ENCODE measurements around the gene SSB.
"Not testable (repeated sequence)": the region's sequence is repeated elsewhere in the genome, so short reads cannot be mapped to it uniquely, and the experiment has no call there.

SSB gene

DNA sequence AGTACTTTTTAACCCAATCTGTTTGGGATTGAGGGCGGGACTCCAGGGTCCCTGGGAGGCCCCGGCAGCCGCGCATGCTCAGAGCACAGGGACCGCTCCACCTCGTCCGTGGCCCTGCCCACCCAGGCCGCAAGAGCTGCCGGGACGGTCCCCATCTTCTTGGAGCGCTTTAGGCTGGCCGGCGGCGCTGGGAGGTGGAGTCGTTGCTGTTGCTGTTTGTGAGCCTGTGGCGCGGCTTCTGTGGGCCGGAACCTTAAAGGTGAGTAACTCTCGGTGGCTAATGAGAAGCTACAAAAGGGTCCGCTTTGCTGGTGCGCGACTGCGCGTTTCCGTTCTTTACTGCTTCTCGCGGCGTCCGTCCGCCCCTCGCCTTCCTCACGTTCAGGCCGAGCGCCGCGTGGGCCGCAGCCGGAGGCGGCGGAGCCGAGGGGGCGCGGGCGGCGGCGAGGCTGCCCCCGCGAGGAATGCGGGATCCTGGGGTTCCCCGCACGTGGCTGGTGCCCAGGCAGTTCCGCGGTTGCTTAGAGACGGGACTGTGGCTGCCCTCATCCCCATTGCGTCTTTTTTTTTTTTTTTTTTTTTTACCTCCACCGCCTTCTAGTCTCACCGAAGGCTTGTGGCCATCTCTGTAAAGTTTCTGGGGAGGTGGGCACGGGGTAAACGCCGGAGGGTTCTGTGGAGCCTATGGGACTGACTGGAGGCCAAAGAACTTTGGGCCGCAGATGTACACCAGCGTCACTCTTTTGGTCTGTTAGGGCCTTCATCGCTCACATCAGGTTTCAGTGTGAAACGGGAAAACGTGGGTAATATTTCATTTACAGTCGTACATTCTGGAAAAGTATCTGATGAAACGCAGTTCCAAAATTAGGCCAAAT, at the start of gene SSB:
SSB (plus strand) TSS at position 154 of the 875 bp plus-strand sequence. CDS start 2,090 bp downstream, outside the sequence.
- peak; percentile 87 for FAIRE-seq

DNA sequence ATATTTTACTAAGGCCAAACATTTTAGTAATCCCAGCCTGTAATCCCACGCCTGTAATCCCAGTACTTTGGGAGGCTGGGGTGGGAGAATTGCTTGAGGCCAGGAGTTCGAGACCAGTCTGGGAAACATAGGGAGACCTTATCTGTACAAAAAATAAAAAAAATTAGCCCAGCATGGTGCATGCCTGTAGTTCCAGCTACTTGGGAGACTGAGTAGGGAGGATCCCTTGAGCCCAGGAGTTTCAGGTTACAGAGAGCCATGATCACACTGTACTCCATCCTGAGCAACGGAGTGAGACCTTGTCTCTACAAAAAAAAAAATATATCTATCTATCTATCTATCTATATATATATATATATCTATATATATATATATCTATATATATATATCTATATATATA, 45.9 kb upstream of the SSB start:
- no peak for FAIRE-seq

DNA sequence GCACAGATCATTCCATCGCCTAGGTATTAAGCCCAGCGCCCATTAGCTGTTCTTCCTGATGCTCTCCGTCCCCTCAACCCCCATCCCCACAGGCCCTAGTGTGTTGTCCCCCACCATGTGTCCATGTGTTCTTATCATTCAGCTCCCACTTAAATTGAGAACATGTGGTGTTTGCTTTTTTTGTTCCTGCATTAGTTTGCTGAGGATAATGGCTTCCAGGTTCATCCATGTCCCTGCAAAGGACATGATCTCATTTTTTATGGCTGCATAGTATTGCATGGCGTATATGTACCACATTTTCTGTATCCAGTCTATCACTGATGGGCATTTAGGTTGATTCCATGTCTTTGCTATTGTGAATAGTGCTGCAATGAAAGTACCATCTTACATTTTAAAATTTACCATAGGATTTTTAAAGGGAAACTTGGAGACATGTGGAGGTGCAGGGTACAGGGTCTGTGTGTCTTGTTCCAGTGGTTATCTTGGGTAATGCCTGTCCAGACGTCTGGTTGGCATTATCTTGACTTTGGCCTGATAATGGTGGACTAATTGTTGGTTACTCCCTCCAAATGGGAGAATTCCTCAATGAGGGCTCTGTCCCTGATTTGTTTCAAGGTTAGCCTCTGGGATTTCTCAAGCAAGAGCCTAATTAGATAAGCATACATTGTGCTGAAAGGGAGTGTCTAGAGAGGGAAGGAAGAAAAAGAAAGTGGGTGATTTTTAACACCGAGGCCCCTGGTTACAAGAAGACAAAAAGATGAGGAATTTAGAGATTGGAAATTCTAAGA, 43.4 kb upstream of the SSB start:
- FAIRE-seq = no peak

DNA sequence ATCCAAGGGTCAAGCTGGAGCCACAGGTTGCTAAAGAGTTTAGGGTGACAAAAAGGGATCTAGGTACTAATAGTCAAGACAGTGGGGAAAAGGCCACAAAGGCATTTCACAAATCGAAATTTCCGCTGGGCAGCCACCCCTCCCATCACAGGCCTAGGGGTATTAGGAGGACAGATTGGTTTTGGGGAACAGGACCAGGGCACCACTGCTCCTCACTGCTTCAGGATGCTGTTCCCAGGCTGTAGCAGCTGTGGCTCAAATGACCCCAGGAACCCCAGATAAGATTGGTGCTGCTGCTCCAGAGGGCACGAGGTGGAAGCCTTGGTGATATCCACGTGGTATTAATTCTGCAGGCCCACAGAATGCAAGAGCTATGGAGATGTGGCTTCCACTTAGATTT, 42.3 kb upstream of the SSB start:
- FAIRE-seq = no peak

DNA sequence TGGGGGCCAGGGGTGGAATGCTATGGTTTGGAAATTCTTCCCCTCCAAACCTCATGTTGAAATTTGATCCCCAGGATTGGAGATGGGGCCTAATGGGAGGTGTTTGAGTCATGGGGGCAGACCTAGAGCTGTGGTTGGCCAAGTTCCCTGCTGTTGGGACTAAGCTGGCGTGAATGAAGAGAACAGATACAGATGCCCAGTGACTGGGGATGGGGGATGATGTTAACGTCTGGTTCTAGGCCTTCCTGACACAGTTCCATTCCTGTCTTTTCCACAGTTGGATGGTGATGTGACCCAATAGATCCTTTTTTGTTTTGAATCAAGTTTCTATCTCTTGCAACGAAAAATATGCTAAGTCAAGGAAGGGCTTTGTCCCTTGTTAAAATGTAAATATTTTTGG, 41.3 kb upstream of the SSB start:
- FAIRE-seq = no peak

DNA sequence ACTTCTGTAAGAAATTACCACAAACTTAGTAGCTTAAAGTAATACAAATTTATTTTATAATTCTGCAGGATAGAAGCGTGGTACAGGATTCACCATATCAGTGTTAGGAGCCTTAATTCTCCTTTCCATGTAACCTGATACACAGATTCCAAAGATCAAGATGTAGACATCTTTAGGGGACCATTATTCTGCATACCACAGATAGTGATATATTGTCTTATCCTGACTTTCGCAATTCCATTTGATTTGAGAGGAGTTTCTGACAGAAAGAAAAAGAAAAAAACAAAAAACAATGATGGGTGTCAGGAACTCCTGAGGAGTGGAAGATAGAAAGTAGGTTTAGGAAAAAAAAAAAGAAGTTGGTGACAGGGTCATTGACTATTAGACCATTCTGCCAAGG, 40.9 kb upstream of the SSB start:
- no peak for FAIRE-seq

DNA sequence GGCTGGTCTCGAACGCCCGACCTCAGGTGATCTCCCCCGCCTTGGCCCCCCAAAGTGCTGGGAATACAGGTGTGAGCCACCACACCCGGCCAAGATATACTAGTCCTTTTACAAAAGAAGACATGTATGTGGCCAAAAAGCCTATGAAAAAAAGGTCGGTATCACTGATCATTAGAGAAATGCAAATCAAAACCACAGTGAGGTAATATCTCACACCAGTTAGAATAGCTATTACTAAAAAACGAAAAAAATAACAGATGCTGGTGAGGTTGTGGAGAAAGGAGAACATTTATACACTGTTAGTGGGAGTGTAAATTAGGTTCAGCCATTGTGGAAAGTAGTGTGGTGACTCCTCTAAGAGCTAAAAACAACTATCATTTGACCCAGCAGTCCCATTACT, 38.7 kb upstream of the SSB start:
- FAIRE-seq = no peak

DNA sequence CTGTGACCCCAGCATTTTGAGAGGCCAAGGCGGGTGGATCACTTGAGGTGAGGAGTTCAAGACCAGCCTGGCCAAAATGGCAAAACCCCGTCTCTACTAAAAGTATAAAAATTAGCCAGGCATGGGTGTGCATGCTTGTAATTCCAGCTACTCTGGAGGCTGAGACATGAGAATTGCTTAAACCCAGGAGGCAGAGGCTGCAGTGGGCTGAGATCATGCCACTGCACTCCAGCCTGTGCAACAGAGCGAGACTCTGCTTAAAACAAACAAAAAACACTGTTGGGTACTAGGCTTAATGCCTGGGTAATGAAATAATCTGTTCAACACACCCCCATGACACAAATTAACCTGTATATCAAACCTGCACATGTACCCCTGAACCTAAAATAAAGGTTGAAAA, 37.9 kb upstream of the SSB start:
- FAIRE-seq = not testable (repeated sequence)

DNA sequence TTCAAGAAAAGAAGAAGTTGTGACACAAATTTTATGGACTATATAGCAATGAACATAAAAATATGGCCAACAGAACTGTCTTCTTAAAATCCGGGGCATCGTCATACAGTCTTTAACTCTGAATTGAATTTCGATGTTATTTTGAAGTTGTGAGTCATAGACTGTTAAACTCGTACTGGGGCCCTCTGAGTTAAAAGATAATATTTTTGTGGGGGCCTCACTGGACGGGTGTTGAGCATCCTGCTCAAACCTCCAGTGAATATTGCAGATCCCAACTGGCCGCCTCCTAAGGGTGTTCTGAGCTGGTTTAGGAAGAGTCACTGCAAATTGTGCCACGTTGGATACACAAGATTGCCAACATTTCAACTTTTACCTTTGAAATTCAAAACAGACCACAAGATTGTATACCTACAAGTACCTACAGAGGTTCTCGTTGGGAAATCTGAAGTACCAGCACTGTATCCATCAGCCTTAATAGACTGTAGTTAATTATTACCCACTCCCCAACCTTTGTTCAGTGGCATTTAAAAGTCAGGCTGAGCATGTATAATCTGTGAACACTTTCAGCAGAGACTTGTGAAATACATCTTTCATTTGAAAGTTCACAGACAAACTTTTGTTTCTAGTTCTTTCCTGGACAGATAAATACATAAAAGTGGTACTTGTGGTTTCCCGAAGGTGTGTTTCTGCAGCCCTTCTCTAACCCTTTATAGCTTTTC, 37.3 kb upstream of the SSB start:
- FAIRE-seq = no peak

DNA sequence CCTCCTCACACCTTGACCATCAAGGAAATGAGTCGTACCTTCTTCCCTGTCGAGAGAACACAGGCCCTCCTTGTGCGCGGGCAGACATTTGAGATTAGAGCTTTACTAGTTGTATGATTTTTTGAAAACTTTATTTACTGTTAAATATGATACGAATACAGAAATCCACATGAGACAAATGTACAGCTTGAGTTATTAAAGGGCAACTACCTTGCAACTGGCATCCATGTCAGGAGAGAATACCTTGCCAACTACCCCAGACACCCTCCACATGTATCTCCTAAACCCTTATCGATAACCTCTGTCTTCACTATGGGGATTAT, 36.7 kb upstream of the SSB start:
- no peak for FAIRE-seq

DNA sequence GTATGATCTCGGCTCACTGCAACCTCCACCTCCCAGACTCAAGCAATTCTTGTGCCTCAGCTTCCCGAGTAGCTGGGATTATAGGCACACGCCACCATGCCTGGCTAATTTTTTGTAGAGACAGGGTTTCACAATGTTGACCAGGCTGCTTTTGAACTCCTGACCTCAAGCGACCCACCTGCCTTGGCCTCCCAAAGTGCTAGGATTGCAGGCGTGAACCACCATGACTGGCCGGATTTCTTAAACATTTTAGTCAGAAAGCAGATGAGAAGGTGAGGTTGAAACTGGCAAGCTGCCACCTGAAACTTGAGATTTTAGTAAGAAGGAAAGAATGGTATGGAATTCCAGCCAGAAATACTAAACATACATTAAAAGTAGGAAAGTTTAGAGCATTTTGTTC, 33.1 kb upstream of the SSB start:
- FAIRE-seq = no peak

DNA sequence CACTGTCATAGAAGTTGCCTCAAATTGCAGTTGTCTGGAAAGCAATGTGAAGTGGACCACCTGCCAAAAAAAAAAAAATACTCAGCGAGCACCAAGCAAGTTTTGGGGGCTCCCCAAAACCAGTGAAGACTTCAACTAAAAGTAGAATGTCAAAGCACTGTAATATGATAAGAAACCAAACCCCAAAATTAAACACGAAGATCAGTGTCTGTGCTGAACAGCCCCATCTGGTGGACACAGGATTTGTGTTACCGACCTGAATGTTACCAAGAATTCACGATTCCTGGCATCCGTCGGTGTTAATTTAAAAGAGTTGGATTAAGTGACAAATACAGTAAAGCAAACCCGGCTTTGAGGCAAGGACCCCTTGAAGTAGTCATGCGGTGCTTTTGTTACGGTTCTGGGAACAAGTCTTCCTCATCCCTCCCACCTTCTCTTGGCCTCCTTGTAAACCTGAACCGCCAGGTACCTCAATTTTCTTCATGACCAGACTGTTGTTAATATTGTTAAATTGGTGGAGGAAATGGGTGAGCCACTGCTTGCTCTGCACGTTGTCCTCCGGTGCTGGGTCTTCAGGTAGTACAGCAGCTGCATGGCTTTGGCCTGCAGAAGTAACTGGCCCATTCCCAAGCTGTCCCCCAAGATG, 31.3 kb upstream of the SSB start:
- FAIRE-seq = peak; percentile 28

DNA sequence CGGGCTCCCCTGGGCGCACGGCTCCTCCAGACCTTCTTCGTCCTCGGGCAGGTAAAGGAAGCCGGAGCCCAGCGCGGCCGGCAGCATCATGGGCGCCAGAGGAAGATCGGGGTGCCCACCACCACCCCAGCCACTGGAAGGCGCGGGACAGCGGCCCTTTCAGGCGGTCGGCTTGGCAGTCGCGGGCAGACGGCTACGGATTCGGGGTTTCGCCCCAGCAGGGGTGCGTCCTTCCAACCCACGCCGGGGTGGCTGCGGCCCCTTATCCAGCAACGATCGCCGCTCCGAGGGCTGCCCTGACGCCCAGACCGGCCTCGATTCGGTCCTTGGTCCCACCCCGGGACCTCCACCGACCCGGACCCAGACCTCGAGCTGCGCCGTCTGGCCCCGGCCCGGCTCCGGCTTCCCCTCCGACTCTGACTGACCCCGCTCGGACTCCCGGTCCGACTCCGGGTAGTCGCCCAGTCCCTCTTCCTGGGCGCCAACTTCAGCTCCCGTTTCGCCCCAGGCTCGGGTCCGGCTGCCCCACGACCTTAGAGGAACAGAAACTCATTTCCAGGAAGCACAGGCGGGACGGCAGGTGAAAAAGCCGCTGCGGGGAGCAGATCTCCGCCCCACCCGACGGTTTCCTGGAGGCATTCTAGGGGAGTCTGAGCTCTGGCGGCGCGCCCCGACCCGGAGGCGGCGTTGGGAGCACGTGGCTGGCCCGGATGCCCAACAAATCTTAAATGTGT, 30.2 kb upstream of the SSB start:
- FAIRE-seq = no peak

DNA sequence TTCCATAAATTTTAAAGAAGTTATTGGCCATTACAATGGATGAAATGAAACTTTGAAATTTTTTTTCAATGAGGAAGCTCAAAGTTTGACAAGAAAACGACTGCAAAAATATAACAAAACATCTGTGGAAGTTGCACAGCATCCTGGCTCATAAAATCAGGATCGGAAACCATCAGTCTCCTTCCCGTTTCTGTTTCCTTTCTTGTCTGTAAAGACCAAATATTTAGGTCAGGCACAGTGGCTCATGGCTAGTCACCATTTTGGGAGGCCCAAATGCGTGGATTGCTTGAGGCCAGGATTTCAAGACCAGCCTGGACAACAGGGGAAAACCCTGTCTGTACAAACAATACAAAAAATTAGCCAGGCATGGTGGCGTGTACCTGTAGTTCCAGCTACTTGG, 27.6 kb upstream of the SSB start:
- FAIRE-seq = no peak

DNA sequence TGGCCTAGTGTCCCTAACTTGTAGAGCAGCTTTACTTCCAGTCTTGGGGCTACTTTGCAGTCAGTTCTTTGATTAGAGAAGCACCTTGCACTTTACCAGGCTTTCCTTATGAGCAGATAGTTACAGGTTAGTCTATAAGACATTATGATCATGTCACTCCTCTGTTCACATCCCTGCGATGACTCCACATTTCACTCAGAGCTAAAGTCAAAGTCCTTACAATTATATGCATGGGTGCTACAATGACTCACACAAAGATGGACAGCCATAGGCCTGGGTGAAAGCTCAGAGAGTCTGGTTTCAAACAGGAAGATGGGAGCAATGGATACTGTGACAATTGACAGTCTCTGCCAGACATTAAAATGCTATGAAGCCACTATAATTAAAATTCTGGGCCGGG, 27.1 kb upstream of the SSB start:
- no peak for FAIRE-seq

DNA sequence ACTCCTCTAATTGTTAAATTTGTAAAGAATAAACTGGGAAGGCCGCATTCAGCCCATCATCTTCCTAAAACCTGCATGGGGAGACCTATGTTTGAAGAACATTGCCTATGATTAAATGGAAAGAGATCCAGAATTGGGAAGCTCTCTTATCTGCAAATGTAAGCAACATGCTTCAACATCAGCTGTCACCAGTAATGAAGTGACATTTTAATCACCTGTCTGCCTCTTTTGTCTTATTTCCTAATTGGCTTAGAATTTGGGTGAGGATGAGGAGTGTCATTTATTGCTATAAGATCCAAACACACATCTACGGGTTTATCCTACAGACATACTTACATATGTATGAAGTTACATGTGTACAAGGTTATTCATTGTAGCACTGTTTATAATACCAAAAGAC, 26.0 kb upstream of the SSB start:
- FAIRE-seq = no peak

DNA sequence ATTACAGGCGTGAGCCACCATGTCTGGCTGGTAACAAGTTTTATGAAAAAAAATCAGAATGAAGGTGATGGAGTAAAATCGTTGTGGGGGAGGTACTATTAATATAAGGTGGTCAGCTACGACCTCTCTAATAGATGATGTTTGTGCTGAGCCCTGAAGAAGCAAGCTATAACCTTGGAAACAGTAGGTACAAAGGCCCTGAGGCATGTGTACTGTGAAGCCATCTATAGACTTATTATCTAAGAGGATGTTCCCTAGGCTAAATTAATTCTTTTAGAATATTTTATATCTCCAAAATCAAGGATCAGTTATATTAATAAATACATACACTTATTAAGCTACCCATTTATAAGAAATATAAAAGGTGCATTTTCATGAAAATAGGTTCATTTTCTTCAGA, 23.3 kb upstream of the SSB start:
- FAIRE-seq = no peak

DNA sequence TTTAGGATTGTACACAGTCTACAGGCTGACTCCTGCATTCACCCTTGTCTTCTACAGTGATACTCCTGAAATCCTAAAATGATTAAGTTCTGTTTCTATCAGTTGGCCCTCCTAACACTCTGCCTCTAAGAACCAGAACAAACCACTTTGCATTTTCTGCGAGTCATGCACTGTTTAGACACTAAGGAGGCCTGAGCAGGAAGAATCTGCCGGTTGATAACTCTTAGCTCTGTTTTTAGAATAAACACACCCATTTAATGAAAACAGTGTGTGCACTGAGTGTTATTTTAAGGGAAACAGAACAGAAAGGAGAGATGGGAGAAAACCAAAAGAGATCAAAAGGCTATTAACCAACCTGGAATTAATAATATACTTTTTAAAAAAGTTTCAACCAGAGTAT, 22.9 kb upstream of the SSB start:
- no peak for FAIRE-seq

DNA sequence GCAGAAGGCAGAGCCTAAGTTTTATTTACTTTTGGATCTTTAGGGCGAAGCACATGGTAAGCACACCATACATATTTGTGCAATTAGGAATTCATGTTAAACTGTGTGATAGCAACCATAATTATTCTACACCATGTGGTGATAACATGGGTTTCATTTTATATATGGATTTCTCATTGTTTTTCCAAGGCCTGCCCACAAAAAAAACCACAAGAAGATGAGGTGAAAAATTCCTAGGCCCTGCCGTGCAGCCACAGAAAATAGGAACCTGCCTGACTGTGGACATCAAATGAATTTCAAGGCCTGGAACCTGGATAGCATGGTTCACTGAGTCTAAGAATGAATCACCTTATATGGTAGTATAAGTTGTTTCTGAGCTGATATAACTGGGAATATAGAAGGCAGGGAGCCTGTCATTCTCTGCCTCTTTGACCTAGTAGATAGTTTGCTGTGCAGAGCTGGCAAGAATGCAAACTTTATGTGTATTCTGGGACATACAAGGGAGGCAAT, 22.4 kb upstream of the SSB start:
- no peak for FAIRE-seq

DNA sequence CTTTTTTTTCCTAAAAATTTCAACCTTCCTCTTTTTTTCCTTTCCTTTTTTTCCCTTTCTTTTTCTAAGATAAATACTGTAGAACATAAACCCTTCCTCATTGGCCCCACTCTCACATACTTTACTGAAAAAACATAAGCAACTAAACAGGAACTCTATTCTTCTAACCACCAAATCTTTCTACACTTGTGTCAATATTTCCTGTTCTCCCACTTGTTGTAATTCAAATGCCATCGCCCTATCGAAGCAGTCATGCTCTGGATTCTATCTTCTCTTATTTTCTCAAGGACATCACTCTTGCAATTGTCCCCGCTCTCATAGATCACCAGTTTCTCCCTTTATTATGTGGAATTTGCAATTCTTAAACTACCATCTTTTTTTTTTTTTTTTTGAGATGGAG, 20.2 kb upstream of the SSB start:
- no peak for FAIRE-seq

DNA sequence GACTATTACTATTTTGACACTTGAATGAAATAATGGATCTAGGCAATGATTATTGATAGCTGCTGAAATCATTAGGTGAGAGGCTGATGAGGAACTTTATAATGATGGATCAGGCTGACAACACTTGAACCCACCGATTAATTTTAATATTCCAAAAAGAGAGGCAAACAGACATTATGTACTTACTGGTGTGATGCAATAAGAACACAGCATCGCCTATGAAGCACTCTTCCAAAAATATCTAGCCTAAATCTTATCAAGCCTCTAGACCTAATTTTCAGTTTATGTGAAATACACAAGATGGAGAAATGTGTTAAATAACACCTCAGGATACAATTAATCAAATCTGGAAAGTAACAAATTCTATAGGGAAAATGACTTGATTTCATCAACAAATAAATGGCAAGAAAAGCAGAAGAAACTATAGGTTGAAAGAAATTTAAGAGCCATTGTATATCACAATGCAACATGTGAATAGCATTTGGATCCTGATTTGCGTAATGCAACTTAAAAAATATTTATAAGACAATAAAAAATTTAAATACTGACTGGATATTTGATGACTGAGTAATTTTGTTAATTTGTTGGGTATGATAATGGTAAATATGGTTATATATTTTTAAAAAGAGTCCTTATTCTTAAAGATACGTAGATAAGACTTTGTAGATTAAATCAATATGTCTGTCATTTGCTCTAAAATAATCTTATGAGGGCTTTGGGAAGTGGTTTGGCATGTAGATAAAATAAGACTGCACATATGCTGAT, 17.2 kb upstream of the SSB start:
- FAIRE-seq = peak; percentile 25

DNA sequence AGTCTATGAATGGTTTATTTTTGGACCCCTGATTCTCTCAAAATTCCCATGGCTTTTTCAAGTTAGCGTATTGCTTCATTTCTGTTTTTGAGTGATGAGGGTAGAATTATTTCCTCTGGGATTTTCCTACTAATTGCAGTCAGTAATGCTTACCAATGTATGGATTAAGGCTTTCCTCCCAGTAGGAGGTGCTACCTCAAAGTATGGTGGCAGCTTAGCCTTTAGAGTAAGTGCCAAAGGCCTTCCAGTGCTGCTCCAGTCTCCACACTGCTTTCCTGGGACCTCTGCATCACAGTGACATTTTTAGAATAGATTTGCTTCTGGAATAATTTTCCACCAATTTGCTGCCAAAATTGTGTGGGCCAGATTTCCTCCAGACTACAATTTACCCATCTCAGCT, 16.2 kb upstream of the SSB start:
- no peak for FAIRE-seq
